ENCODE data around the gene WDR33. TPM values are rescaled to one million over a fixed set of nuclear protein-coding genes. Genes with fewer than 3 reads are reported as not detected.
"Not testable (repeated sequence)": the region's sequence is repeated elsewhere in the genome, so short reads cannot be mapped to it uniquely, and the experiment has no call there.

The WDR33 gene
- total and polyA plus RNA-seq, 2 experiments from 2014 or later: 40.3 to 44.4 TPM

DNA sequence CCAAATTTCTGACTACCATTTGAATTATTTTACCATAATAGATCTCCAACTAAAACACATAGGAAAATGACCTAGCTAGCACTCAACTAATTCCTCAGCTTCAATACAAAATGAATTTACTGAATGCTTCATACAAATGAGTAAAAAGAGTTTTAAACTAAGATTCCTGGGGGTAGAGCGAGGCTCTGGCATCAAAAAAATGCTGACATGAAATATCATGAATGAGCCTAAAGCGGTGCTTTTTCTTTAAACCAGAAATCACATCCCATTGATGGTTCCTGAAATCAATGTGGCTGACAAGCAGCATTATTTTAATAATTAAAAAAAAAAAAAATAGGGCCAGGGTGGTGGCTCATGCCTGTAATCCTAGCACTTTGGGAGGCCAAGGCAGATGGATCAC lies 32.1 kb downstream of the WDR33 start:
- Histone ChIP-seq H3K4me3 (no peak overlapping the region), H3K4me1 (ENCODE audit: low read depth) (peaks cover 6% of the 10 kb centered on the region), H3K27ac (no peak overlapping the region), H3K27me3 (no peaks in the 10 kb centered on the region), H3K9me3 (ENCODE audit: low read depth) (no peaks in the 10 kb centered on the region), H3K36me3 (no peaks in the 10 kb centered on the region)
- no peak for DNase-seq (ENCODE audit: low read depth in 1 of 2, low spot score in 1 of 2)
- TF ChIP-seq, protein P1, sequence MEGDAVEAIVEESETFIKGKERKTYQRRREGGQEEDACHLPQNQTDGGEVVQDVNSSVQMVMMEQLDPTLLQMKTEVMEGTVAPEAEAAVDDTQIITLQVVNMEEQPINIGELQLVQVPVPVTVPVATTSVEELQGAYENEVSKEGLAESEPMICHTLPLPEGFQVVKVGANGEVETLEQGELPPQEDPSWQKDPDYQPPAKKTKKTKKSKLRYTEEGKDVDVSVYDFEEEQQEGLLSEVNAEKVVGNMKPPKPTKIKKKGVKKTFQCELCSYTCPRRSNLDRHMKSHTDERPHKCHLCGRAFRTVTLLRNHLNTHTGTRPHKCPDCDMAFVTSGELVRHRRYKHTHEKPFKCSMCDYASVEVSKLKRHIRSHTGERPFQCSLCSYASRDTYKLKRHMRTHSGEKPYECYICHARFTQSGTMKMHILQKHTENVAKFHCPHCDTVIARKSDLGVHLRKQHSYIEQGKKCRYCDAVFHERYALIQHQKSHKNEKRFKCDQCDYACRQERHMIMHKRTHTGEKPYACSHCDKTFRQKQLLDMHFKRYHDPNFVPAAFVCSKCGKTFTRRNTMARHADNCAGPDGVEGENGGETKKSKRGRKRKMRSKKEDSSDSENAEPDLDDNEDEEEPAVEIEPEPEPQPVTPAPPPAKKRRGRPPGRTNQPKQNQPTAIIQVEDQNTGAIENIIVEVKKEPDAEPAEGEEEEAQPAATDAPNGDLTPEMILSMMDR (IDR thresholded peaks at IDR 0.05; ENCODE audit: low read depth, low read length): no peak

DNA sequence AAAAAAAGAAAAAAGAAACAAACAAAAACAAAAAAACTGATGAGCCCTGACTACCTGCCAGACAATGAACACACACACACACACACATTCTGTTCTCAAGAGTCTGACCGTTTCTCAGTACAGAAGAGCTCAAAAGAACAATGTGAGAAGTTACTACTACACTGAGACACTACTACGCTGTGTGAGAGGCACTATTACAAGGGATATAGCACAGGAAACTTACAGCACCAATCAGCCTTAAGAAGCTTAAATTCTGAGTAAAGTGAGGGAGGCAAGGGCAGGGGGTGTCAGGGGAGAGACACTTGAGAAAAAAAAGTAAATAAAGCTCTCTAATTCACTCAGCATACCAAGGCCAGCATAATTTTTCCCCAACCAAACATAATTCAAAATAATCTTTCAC lies 32.5 kb downstream of the WDR33 start:
- Histone ChIP-seq H3K9me3 (ENCODE audit: low read depth) (no peaks in the 10 kb centered on the region), H3K4me1 (ENCODE audit: low read depth) (peaks cover 6% of the 10 kb centered on the region), H3K36me3 (no peaks in the 10 kb centered on the region), H3K27me3 (no peaks in the 10 kb centered on the region), H3K4me3 (no peak overlapping the region), H3K27ac (no peak overlapping the region)
- no peak for DNase-seq (ENCODE audit: low read depth in 1 of 2, low spot score in 1 of 2)
- TF ChIP-seq, protein P1 (IDR thresholded peaks at IDR 0.05; ENCODE audit: low read depth, low read length): no peak

DNA sequence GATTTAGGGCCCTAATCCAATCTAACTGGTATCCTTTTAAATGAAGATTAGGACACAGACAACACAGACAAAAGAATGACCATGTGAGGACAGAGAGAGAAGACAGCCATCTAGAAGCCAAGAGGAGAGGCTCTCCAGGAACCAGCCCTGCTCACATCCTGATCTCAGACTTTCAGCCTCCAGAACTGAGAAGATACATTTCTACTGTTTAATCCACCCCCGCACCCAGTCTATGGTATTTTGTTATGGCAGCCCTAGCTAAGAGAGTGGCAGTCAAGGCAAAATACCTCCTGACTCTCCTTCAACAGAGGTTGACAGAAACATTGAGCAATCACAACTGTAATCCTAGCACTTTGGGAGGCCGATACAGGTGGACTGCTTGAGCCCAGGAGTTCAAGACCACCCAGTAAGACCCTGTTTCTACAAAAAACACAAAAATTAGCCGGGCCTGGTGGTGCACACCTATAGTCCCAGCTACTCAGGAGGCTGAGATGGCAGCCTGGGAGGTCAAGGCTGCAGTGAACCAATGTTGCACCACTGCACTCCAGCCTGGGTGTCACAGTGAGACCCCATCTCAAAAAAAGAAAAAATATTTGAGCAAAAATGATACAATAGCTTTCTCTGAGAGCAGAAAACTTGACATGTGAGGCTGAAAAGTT lies 34.7 kb downstream of the WDR33 start:
- Histone ChIP-seq H3K36me3 (no peaks in the 10 kb centered on the region), H3K4me1 (ENCODE audit: low read depth) (peaks cover 6% of the 10 kb centered on the region), H3K27ac (peak overlapping the region; percentile 76), H3K27me3 (no peaks in the 10 kb centered on the region), H3K4me3 (no peak overlapping the region), H3K9me3 (ENCODE audit: low read depth) (no peaks in the 10 kb centered on the region)
- DNase-seq (ENCODE audit: low read depth in 1 of 2, low spot score in 1 of 2): no peak
- TF ChIP-seq, protein P1 (IDR thresholded peaks at IDR 0.05; ENCODE audit: low read depth, low read length): no peak

DNA sequence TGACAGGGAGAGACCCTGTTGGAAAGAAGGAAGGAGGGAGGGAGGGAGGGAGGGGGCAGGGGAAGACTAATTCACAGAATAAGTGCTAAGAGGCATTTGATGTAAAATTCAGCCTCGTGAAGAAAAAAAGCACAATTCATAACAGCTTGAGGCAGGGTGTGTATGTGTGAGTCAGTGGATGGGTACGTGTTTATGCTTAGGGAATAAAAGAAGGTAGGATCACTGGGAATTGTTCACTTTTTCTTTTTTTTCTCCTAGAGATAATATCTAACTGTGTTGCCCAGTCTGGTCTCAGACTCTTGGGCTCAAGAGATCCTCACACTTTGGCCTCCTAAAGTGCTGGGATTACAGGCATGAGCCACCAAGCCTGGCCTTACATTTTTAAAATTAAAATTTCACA lies 39.2 kb downstream of the WDR33 start:
- DNase-seq (ENCODE audit: low read depth in 1 of 2, low spot score in 1 of 2): peak in 1 of 2 donors; percentile 49
- Histone ChIP-seq H3K27me3 (no peaks in the 10 kb centered on the region), H3K9me3 (ENCODE audit: low read depth) (no peaks in the 10 kb centered on the region), H3K27ac (no peak overlapping the region), H3K4me1 (ENCODE audit: low read depth) (no peaks in the 10 kb centered on the region), H3K36me3 (peaks cover 7% of the 10 kb centered on the region), H3K4me3 (no peak overlapping the region)
- TF ChIP-seq, protein P1 (IDR thresholded peaks at IDR 0.05; ENCODE audit: low read depth, low read length): no peak

DNA sequence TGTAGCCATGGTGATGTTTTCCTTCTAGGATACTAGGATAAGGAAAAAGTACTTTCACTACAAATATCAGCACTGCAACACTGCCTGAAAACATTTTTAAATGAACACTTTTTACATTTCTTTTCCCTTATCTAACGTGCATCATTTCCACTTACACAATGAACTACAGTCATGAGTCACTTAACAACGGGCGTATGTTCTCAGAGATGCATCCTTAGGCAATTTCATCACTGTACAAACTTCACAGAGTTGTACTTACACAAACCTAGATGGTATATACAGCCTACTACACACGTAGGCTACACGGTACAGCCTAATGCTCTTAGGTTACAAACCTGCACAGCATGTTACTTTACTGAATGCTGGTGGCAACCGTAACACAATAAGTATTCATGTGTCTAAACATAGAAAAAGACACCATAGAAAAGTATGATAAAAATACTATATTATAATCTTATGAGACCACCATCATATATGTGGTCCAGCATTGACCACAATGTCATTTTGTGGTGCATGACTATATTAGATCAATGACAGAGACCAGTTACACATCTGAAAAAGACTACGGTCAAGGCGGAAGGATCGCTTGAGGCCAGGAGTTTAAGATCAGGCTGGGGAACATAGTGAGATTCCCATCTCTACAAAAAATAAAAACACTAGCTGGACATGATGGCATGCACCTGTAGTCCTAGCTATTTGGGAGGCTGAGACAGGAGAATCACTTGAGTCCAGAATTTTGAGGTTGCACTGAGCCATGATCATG lies 39.8 kb downstream of the WDR33 start:
- H3K4me1 ChIP-seq (ENCODE audit: low read depth): no peaks in the 10 kb centered on the region
- DNase-seq (ENCODE audit: low read depth in 1 of 2, low spot score in 1 of 2): peak in 1 of 2 donors; percentile 92
- H3K27ac ChIP-seq: no peak overlapping the region
- no peak overlapping the region for H3K4me3 ChIP-seq
- H3K9me3 ChIP-seq (ENCODE audit: low read depth): no peaks in the 10 kb centered on the region
- H3K27me3 ChIP-seq: no peaks in the 10 kb centered on the region
- H3K36me3 ChIP-seq: peaks cover 12% of the 10 kb centered on the region
- TF ChIP-seq, protein P1 (IDR thresholded peaks at IDR 0.05; ENCODE audit: low read depth, low read length): no peak

DNA sequence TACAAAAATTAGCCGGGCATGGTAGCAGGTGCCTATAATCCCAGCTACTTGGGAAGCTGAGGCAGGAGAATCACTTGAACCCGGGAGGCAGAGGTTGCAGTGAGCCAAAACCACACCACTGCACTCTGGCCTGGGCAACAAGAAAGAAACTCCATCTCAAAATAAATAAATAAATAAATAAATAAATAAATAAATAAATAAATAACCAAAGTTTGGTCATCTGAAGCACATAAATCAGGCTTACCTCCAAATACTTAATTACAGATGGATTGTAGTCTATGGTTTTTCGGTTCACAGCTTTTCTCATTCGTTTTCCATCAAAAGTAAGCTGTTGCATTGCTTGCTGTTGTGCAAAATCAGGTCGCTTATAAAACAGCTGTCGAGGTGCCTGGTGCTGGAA lies 40.4 kb downstream of the WDR33 start:
- H3K9me3 ChIP-seq (ENCODE audit: low read depth); H3K4me3 ChIP-seq; H3K27ac ChIP-seq; DNase-seq (ENCODE audit: low read depth in 1 of 2, low spot score in 1 of 2); H3K4me1 ChIP-seq (ENCODE audit: low read depth); H3K27me3 ChIP-seq: not testable (repeated sequence)
- peaks cover 17% of the 10 kb centered on the region for H3K36me3 ChIP-seq
